GM21619 (cell line): ENCODE results near the gene URI1.
"Not testable (repeated sequence)": the region's sequence is repeated elsewhere in the genome, so short reads cannot be mapped to it uniquely, and the experiment has no call there.

Experiments
- ATAC-seq: cut with Tn5 transposase; IDR thresholded peaks from one replicate; pipeline ENCODE4 v1.9.1; 2021; ENCODE audit not compliant: unreplicated experiment

Gene URI1, protein sequence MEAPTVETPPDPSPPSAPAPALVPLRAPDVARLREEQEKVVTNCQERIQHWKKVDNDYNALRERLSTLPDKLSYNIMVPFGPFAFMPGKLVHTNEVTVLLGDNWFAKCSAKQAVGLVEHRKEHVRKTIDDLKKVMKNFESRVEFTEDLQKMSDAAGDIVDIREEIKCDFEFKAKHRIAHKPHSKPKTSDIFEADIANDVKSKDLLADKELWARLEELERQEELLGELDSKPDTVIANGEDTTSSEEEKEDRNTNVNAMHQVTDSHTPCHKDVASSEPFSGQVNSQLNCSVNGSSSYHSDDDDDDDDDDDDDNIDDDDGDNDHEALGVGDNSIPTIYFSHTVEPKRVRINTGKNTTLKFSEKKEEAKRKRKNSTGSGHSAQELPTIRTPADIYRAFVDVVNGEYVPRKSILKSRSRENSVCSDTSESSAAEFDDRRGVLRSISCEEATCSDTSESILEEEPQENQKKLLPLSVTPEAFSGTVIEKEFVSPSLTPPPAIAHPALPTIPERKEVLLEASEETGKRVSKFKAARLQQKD

GRCh38 chr19:29941828-29942403, at the start of gene URI1:
URI1 (plus strand) TSS chr19:29942239; CDS start chr19:29942548, 309 bp downstream.
- peak; percentile 72 for ATAC-seq

DNA sequence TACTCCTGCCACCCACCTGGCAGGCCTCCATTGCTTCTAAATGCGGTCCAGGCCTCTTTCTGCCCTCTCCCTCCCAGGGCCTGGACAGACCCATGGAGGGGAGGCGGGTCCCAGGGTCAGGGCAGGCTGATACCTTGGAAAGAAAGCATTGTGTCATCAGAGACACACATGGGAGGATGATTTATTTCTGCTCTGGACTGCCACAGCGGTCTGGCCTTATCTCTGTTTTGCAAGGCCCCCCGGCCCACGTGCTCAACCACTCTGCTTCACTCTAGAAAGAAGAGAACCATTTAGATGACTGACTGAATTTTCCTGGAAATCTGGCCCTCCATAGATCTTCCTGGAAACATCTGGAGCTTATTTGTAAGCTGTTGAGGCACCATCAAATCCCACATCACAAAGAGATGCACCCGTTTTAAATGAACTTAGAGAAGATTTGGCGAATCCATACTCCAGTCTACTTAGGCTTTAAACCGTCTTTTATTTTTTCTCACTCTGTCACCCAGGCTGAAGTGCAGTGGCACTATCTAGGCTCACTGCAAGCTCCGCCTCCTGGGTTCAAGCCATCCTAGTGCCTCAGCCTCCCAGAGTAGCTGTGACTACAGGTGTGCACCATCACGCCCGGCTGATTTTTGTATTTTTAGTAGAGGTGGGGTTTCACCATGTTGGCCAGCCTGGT, 48.3 kb upstream of the URI1 start:
- no peak for ATAC-seq

DNA sequence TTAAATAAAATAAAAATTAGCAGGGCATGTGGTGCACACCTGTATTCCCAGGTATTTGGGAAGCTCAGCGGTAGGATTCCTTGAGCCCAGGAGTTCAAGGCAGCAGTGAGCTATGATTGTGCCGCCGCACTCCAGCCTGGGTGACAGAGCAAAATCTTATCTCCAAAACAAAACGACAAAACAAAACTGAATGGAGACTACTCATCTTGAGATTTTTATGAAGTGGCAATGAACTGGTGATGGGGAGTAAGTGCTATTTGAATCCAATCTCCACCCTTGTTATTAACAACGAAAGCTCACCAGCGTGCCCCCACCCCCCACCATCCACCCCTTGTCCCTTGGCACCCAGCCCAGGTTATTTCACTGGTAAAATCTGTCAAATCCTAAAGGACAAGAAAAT, 45.2 kb upstream of the URI1 start:
- ATAC-seq, result no peak

DNA sequence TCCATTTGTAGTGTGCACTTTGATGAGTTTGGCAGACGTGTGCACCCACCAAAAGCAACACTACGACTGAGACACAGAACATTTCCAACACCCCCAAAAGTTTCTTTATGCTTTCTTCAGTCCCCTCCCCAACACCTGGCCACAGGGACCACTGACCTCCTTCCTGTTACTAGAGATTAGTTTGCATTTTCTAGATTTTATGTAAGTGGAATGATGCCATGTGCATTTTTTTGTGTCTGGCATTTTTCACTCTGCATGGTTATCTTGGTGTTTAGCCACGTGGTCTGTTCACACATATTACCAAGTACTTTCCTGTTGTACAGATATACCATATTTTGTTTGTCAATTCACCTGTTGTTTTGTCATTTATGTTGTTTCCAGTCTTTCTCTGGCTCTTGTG, 44.6 kb upstream of the URI1 start:
- ATAC-seq, result no peak

DNA sequence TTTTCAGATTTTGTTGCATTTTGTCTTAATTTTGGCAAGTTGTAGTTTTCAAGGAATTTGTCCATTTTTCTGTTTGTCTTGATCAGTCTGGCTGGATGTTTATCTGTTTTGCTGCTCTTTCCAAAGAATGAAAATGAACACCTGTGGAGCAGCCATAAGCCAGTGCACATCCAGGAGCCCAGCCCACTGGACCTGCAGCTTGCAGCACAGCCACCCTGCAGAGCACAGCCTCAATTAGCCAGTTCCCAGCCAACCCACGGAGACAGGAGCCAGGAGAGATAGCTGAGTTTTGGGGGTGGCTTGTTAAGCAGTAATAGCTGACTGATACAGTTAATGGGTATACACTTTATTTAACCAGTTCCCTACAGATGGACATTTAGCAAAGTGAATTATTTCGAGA, 38.0 kb upstream of the URI1 start:
- ATAC-seq, result no peak

GRCh38 chr19:29908963-29909944, 32.8 kb upstream of the URI1 start:
- ATAC-seq, result no peak

DNA sequence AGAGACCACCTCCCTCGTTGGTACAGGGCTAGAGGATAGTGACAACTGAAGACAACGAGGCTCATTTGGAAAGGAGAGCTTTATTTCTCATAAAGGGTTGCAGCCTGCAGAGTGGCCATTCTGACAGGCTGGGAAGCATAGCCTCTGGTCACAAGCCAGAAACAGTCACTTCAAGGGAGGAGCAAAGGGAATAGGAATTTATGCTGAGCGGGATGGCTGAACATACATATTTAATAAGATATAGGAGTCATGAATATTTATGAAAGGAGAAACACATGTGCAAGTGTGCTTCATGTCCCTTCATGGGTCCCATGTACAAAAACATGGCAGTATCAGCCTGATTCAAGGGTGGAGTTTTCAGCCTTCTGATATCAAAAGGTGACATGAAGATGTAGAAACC, 27.1 kb upstream of the URI1 start:
- no peak for ATAC-seq

DNA sequence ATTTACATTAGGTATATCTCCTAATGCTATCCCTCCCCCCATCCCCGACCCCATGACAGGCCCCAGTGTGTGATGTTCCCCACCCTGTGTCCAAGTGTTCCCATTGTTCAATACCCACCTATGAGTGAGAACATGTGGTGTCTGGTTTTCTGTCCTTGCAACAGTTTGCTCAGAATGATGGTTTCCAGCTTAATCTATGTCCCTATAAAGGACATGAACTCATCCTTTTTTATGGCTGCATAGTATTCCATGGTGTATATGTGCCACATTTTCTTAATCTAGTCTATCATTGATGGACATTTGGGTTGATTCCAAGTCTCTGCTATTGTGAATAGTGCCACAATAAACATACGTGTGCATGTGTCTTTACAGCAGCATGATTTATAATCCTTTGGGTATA, 26.2 kb upstream of the URI1 start:
- ATAC-seq, result not testable (repeated sequence)

DNA sequence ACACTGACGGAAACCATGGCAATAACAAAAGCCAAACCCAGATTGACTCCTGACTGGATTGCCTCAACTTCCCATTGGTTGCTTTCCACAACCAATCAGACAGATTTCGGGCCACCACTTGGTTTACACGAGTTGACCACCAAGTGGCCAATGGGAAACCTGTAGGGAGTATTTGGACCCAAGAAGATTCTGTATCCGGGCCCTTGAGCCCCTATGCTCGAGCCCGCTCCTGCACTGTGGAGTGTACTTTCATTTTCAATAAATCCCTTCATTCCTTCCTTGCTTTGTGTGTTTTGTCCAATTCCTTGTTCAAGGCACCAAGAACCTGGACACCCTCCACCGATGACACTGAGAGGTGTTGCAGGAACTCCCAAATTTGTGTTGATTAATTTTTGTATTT, 24.1 kb upstream of the URI1 start:
- no peak for ATAC-seq

DNA sequence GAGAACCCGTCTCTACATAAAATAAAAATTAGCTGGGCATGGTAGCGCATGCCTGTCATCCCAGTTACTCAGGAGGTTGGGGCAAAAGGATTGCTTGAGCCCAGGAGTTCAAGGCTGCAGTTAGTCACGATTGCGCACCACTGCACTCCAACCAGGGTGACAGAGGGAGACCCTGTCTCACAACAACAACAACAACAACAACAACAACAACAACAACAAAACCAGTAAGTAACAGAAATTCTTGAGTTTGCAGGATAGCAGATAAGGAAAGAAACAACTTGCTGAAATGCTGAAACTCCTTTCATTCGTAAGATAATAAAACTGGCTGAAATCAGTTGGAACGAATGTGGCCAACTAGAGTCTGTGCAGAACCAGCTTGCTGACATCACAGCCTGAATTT, 23.1 kb upstream of the URI1 start:
- no peak for ATAC-seq

GRCh38 chr19:29922972-29923371, 19.1 kb upstream of the URI1 start:
- ATAC-seq, result no peak

DNA sequence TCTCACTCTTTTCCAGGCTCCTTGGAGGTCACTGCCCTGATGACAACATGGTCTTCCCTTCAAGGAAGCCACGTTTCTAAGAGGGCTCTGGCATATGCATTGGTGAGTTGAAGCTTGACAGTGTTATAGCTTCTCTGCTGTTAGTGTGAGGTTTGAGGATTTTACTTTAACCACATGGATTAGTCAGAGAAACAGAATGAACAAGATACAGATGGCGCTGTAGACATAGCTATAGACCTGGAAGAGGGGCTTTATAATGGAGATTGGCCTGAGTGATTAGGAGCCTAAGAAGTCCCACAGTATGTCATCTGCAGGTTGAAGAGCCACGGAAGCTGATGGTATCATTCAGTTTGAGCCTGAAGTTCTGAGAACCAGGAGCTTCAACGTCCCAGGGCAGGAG, 18.4 kb upstream of the URI1 start:
- no peak for ATAC-seq

- no peak for ATAC-seq
Observed at GRCh38 chr19:29926031-29926430, 16.0 kb upstream of the URI1 start.

DNA sequence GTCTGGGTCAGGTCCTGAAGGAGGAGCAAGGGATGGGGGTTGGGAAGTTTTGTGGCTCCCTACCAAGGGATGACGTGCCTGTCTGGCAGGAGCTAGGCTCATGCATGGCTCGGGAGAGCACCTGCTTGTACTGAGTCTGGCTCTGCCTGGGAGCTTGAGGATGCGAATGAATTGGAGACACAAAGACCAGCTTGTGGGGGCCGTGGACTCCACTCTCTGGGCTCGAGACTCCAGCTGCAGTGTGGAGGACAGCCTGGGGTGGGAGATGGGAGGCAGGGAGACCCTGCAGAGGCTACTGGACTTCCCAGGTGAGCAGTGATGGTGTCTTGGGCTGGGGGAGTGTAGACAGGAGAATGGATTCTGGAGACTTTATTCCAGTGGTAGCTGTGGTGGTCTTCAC, 15.2 kb upstream of the URI1 start:
- no peak for ATAC-seq

DNA sequence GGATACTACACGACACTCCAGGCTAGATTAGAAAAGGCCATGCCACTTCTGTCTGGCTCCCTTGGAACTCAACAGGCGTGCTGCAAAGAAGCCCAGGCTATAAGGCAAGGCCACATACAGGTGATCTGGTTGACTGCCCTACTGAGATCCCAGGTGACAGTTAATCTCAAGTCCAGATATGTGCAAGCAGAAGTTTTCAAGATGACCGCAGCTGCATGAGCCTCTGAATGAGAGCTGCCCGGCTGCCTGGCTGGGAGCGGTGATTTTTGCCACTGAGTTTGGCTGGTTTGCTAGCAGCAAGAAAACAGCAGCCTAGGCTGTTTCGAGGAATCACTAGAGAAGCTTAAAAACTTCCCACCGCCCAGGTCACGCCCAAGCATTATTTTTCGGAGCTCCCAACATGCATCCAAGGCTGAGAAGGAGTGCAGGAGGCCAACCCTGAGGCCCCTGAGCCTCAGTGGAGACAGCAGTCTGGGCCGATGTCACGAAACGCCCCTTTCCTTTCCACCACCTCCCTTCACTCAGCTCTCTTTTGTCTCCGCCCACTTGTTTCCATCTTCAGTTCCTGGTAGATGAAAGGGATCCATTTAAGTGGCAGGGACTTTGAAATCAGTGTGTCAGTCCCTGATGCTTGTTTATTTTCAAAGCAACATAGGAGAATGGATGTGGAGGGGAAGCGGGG, 14.0 kb upstream of the URI1 start:
- ATAC-seq, result peak; percentile 56

DNA sequence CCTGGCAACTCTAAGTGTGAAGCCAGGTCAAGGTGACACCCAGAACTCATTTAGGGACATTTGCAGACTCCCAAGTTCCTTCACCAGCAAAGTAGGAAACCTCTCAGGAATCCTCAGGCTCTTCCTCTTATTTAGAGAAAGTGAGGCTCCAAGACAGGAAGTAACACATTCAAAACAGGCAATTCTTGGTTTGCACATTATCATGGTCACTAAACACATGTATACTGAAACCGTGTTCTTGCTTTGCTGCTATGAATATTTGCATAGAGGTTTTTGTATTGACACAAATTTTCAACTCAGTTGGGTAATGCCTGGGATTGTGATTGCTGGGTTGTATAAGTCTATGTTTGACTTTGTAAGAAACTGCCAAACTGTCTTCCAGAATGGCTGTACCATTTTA, 13.2 kb upstream of the URI1 start:
- ATAC-seq, result peak; percentile 74

GRCh38 chr19:29934257-29934656, 7.8 kb upstream of the URI1 start:
- ATAC-seq, result no peak

- no peak for ATAC-seq
Observed at GRCh38 chr19:29934781-29935180, 7.3 kb upstream of the URI1 start.

DNA sequence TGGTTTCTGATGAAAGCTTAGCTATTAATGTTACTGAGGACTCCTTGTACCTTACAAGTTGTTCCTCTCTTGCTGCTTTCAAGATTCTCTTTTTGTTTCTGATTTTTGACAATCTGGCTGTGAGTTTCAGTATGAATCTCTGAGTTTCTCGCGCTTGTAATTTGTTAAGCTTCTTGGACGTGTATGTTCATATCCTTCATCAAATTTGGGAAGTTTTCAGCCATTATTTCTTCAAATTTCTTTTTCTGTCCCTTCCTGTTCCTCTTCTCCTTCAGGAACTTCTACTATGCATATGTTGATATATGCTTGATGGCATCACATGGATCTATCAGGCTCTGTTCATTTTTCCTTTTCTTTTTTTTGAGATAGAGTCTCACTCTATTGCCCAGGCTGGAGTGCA, 5.6 kb upstream of the URI1 start:
- ATAC-seq, result no peak

GRCh38 chr19:29939628-29940027, 2.4 kb upstream of the URI1 start:
- ATAC-seq, result no peak
